NCI-H2227 (cell line): Measurements from ENCODE around the gene HUNK.

Experiments used
- DNase-seq: peaks from one replicate; lab custom pipeline; 2025; ENCODE audit not compliant: unreplicated experiment; lab: John Stamatoyannopoulos, UW

The HUNK gene

DNA sequence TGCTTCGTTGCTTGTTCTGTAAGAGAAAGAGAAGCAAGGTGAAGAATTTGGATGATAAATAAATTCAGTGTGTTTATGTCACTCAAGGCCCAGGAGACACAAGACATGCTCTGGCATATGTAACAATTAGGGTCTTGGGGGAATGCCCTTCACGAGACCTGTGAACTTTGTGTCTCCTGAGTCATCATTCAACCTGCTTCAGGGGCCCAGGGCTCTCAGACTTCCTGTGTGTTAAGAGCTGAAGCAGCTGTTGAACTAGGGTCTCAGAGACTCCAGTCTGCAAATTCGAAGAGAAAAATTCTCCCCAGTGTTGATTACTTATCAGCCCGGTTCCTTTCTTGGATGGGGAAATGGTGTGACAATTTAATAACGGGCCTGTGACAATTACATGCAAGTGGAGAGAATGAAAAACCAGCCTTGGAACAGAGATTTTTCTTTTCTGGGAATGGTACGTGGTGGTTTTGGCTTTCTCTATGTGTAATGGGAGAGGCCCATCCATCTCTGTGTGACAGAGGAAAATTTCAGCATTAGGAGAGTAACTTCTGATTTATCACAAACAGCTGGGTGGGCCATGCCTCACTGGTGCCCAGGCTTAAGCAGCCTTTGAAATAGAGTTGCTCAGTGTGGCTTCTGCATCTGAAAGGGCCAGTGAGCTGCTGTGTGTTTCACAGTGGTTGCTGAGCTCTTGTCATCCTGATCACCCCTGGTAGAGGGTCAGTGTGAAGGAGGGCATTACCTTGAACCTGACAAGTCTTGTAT, 22.4 kb downstream of the HUNK start:
- no peak for DNase-seq

DNA sequence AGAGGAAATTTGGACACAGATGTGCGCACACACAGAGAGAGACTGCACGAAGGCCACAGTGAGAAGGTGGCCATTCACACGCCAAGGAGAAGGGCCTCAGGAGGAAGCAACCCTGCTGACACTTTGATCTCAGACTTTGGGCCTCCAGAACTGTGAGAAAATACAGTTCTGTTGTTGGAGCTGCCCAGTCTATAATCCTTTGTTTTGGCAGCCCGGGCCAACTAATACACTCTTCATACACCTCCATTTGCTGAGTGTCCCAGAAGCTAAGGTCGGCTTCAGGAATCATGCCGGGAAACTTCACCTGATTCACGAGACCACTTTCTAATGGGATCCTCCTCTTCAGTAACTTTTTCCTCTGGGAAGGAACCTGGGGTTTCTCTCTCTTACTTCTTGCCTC, 23.2 kb downstream of the HUNK start:
- DNase-seq = no peak

DNA sequence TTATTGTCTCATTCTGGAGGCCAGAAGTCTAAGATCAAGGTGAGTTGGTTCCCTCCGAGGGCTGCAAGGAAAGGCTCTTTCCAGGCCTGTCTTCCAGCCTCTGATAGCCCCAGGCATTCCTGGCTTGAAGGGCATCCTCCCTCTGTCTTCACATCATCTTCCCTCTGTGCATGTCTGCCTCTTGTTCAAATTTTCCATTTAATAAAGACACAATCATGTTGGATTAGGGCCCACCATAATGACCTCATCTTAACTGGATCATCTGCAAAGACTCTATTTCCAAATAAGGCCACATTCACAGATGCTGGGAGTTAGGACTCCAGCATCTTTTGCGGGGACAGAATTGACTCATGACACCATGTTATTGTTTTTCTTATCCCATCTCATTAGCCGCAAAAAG, 24.5 kb downstream of the HUNK start:
- no peak for DNase-seq

DNA sequence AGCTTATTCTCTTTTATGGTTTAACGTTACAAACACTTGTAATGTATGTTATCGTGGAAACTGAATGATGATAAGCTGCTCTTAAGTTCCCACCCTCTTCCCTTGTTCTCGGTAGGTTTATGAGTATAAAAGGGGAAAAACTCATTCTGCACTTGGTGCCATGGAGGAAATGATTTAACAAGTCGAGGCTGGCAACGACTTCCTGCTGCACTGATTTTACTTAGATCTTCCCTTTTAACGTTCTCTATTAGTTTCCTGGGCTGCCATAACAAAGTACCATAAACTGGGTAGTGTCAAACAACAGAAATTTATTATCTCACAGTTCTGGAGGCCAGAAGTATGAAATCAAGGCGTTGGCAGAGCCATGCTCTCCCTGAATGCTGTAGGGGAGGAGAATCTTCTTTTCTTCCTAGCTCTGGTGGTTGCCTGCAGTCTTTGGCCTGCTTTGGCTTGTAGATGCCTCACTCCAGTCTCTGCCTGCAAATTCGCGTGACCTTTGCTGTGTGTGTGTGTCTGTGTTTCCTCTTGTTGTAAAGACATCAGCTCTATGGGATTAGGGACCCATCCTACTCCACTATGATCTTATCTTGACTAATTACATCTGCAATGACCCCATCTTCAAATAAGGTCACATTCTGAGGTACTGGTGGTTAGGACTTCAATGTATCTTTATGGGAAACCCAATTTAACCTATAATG, 26.3 kb downstream of the HUNK start:
- DNase-seq = no peak

DNA sequence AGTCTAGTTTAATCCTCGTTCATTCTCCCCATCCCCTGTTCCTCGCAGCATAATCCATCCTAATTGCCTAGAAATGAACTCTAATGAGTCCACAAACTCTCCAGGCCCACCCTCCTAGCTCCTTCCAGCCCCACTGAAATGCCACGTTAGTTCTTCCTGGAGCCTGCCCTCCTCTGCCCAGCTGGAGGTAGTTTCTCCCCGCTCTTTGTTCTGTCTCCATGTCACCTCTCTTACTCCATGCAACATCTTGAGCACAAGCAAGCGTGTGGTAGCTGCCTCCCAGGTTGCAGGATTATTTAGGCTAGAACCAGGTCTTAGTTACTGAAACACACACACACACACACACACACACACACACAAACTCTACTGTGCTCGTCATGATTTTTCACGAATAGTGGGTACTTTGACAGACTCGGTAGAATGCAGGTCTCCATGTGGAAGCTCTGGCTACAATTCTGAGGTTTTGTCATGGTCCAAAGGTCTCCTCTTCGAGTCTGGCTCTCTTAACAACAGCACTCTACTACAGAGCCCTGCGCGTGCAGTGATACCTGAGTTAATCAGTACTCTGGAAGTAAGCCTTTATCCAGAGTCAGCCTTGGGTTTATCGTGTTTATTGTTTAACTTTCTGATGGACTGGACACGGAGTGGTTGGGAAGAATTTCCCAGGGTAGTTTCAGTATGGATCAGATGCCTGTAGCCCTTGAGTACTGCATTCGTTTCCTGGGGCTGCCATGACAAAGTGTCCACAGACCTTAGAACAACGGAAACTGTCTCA, 27.5 kb downstream of the HUNK start:
- DNase-seq = no peak

DNA sequence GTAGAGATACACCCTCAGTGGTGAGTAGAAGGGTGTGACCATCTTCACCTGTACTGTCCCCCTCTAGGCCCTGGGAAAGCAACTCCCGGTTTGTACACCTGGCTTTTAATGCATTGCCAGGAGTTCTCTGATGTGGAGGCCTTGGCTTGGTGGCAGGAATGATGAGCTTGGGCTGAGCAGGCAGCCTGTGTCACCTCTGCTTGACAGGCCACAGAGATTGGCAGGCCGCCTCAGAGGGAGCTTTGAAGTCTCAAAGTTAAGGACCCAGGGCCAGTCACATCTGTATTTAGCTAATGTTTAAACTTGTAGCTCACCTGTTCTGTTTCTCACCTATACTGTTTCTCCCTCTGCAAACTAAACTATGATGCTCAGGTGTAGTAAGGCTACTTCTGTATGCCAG, 28.5 kb downstream of the HUNK start:
- DNase-seq = no peak

DNA sequence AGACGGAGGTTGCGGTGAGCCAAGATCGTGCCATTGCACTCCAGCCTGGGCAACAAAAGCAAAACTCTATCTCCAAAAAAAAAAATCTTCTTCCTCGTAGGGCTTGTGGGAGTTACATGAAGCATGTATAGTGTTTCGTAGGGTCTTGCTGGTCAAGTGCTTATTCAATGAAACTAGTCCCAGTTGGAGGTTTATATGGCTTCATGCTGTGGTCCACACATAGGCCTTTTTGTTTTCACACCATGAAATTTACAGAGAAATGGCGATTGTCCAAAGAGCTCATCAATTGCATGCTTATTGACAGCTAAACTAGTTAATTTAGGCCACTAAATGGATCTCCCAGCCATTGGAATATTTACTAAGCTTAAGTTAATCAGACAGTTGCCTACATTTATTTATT, 29.6 kb downstream of the HUNK start:
- DNase-seq = no peak

DNA sequence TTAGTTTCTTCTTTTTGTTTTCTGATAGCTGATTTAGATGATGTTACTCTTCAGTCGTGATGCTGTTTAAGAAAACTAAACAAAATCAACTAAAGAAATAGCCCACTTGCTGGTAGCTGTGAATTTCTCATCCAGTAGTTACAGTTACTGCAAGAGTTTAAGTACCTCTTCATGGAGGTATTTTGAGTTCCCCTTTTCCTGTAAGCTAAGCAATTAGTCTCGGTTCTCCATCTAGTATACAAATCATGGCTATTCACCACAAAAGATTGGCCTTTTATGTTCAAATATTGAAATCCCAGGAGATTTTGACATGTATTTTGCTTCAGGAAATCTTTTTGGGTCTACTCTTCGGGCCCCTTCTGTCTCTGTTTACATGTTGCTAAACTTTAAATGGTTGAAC, 31.1 kb downstream of the HUNK start:
- no peak for DNase-seq

DNA sequence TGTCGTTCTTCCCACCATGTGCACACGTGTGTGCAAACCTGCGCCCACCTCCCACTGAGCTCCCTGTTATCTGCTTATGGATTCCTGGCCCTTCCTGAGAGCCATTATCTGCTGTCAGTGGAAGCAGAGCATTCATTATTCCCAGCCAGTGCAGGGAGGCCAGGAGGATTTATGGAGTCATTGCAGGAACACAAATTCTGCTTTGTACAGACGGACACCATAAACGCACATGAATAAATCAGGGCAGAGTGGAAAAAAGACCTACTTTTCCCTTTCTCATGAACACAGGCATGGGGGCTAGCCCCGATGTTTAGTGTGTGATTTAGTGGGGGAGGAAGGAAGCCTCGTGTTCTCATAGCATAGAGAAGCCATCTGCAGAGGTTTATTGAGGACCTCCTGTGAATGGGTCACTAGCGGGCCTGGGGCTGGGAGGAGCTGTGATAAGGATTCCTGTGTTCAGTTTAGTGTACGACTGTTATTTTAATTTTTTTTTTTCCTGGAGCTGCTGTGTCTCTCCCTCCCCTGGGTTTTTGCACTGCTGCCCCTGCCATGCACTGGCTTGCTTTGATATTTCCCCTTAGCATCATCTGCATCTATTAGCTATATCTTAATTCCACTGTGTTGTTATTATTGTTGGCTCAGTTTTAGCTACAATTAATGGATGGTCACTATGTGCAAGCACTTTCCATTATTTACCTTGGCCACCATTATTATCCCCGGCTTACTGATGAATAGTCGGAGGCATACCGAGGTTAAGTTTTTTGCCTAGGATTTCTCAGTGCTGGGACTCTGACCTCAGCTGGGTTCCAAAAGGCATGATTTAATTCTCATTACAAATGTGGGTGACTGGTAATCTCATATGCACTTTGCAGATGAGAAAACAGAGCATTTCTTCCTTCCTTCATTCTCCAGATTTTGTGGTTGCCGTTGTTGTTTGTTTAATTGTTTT, 33.0 kb downstream of the HUNK start:
- DNase-seq = peak; percentile 67

DNA sequence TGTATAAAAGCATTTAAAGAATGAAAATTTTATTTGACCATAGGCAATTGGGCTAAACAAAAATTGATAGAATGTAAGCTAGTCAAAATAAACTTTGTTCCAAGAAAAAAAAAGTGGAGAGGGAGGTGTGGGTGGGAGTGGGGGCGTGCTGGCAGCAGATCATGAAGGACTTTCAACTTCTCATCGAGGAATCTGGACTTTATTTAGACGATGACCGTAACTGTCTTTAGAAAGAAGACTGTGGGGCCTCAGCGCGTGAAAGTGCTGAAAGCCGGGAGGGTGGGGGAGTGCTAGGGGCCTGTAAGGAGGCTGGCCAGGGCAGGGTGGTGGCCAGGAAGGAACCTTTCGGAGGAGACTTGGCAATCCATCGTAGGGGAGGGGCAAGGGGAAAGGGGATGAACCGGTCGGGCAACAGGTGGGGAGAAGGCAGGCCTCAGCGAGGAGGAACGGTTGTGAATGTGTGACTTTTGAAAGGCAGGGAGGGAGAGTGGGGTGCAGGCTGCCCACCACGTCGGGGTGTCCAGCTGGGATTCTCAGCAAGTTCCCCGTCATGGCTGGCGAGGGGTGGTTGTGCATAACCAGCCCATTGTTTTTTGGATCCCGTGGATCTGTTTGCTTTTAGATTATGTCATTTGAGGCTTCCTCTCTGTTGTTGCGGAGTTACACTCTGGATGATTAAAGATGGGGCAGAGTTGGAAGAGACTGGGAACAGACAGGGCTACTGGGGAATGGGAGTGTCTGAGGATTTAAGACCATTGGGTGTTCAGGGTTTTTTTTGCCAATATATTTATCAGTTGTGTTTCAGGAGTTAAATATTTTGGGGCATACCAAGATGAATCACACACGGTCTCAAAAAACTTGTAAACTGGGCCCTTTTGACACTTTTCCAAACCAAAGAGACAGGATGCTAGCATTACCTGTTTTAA, 35.5 kb downstream of the HUNK start:
- DNase-seq = no peak

DNA sequence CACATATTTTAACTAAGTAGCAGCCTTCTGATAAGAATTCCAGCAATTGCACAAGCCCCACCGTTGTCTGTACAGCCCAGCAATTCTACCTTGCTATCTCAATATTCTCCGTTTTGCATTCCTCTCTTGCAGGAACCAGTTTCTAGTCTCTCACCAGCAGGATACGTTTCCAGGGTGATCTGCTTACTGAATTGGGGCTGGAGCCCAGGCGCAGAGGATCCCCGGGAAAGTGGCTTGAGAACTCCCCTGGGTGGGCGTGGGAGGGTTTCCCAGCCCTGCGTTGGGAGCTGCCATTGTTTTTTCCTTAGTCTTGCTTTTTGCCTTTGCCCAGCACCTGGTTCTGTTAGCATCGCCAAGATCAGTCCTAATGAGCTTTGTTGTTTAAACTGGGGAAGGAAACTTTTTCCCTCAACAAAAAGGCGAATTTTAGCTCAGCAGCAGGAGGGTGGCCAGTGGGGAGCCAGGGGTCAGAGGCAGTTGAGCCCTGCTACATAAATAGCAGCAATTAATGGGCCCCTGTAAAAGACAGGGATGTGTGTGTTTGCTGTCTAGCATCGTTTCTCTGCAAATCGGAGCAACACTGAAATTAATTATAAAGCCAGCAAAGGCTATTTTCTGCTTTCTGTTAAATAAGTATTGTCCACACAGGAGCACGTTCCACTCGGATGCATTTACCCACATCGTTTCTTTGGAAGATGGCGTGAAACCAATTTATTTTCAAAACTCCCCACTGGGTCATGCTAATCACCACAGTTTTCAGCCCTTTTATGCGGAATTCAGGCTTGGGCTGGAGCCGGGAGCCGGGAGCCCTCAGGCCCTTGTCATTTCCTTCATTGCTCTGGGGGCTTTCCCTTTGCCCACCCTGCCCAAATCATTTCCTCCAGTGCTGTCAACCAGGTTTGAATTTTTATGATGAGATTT, 36.6 kb downstream of the HUNK start:
- peak; percentile 51 for DNase-seq

DNA sequence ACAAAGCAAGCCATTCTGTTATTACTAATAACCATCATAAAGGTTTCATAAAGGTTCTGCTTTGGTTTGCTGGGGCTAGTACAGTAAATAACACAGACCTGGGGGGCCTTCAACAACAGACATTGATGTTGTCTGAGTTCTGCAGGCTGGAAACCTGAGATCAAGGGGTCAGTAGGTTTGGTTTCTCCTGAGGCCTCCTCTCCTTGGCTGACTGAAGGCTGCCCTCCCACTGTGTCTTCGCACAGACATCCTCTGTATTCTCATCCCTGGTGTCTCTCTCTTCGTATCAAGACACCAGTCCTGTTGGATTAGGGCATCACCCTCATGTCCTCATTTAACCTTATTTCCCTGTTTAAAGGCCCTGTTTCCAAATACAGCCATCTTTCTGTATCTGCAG, 37.3 kb downstream of the HUNK start:
- DNase-seq = peak; percentile 23

DNA sequence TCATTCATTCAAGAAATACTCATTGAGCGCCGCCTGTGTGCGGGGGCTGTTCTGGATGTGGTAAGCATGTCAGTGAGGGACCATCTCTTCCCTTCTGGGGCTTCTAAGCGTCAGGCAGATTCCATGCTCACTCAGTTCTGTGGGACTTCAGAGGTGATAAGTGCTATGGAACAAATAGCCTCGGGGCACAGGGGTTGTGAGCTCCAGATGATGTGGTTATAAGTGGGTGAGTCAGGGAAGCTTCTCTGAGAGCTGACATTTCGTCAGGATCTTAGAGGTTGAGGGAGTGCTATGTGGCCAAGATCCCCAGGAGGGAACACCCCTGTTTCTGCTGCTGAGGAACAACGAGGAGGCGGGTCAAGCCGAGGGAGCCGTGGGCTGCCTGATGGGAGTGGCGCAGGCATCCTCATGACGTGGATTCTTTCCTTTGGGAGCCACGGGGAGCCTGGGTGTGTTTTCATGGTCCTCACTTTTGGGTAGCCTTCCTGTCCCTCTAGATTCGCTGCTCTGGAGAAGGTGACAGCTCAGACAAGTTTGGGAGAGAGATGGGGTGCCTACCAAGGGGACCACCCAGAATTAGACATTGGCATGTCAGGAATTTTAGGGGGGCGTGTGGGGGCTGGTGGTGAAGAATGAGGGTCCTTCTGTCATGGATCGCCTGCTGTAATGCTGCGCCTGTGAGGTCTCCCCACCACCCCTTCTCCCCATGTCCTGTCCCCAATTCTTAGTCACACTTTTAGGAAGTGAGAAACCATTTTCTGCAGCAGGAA, 38.5 kb downstream of the HUNK start:
- no peak for DNase-seq

DNA sequence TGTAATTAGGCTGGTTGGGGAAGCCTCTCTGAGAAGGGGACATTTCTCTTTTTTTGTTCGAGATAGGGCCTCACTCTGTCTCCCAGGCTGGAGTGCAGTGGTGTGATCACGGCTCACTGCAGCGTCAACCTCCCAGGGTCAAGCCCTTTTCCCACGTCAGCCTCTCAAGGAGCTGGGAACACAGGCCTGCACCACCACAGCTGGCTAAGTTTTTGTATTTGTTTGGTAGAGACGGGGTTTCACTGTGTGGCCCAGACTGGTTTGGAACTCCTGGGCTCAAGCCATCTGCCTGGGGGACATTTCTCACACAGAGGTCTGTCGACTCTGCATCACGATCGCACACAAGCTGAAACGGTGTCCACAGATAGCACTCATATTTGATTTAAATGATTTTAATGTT, 39.7 kb downstream of the HUNK start:
- no peak for DNase-seq

DNA sequence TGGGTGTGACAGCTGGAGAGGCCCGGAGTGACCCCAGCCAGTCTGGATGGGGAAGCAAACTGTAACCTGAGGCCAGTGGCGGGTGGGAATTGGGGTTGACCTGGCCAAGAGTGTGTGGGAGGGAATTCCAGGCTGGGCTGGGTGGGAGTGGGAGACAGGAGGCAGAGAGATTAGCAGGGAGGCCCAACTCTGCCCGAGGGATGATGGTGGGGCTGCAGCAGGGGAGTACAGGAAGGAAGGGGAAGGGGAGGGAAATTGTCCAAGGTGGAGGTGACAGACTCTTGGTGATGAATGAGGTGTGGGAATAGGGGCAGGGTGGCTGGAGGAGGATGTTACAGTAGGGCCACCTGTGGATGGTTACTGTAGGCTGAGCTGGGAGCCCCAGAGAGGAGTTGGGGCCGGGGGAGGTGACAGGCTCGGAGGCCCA, 40.4 kb downstream of the HUNK start:
- no peak for DNase-seq

DNA sequence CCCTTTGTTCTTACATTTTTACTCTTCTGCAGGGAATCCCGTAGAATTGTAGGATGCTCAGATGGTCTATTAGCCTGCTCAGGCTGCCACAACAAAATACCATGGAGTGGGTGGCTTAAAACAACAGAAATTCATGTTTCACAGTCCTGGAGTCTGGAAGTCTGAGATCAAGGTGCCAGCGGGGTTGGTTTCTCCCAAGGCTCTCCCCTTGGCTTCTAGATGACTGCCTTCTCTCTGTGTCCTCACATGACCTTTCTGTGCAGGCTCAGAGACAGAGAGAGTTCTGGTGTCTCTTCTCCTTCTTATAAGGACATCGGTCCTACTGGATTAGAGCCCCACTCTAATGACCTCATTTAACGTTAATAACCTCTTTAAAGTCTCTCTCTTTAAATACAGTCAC, 41.7 kb downstream of the HUNK start:
- peak; percentile 81 for DNase-seq

DNA sequence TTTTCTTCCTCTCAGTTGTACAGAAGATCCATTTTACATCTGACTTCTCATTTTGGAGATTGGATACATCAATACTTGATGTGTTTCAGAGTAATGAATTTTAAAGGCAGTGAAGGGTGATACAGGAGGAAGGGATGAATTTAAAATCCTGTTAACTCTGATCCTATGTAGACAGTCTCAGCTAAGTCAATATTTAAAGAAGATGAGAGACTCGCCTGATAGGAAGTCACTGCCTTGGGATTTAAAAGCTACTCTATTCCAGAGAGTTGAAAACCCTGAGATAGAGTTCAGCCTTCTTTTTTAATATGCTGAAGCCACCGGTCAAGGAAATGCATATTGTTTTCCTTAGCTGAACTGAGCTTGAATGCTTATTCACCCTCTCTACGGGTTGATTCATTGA, 42.7 kb downstream of the HUNK start:
- peak; percentile 28 for DNase-seq

DNA sequence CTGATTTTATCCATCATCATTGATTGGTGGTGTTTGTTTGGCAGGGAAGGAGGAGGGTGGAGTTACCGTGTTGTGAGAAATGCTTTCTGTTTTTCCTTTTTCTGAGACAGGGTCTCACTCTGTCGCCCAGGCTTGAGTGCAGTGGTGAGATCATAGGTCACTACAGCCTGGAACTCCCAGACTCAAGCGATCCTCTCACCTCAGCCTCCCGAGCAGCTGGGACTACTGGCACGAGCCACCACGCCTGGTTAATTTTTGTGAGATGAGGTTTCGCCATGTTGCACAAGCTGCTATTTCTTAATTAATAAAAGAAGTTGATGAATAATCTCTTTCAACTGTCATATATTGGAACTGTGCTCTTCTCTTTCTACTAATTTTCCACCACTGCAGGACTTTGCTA, 44.3 kb downstream of the HUNK start:
- no peak for DNase-seq
